Measurements from ENCODE around the gene SLC38A3. TPM values are rescaled to one million over a fixed set of nuclear protein-coding genes. Genes with fewer than 3 reads are reported as not detected.

SLC38A3 gene
- total RNA-seq, 1 donor from 2014 or later = not detected

GRCh38 chr3:50239649-50240048 lies 34.6 kb downstream of the SLC38A3 start:
- no peak for DNase-seq (ENCODE audit: low spot score in 2 of 2)
- intact Hi-C loops (cut with DNase I) = loop anchor here (2.0 kb wide), 1 partner anchor 25 kb away; no protein-coding TSS in a partner anchor
- TF ChIP-seq, protein P1, sequence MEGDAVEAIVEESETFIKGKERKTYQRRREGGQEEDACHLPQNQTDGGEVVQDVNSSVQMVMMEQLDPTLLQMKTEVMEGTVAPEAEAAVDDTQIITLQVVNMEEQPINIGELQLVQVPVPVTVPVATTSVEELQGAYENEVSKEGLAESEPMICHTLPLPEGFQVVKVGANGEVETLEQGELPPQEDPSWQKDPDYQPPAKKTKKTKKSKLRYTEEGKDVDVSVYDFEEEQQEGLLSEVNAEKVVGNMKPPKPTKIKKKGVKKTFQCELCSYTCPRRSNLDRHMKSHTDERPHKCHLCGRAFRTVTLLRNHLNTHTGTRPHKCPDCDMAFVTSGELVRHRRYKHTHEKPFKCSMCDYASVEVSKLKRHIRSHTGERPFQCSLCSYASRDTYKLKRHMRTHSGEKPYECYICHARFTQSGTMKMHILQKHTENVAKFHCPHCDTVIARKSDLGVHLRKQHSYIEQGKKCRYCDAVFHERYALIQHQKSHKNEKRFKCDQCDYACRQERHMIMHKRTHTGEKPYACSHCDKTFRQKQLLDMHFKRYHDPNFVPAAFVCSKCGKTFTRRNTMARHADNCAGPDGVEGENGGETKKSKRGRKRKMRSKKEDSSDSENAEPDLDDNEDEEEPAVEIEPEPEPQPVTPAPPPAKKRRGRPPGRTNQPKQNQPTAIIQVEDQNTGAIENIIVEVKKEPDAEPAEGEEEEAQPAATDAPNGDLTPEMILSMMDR (IDR thresholded peaks at IDR 0.05) = no peak
- Histone ChIP-seq H3K4me3 (no peak overlapping the region), H3K27ac (peak overlapping the region; percentile 92 to 95), H3K4me1 (peaks cover 38 to 54% of the 10 kb centered on the region in 2 donors), H3K27me3 (no peaks in the 10 kb centered on the region), H3K9me3 (no peaks in the 10 kb centered on the region), H3K36me3 (peaks cover 10 to 15% of the 10 kb centered on the region in 2 donors)

GRCh38 chr3:50241163-50241562 lies 36.1 kb downstream of the SLC38A3 start:
- Histone ChIP-seq H3K36me3 (peaks cover 10 to 15% of the 10 kb centered on the region in 2 donors), H3K27me3 (no peaks in the 10 kb centered on the region), H3K4me1 (peaks cover 47 to 66% of the 10 kb centered on the region in 2 donors), H3K27ac (peak overlapping the region; percentile 92 to 95), H3K4me3 (no peak overlapping the region), H3K9me3 (no peaks in the 10 kb centered on the region)
- intact Hi-C loops (cut with DNase I) = no loop called here
- DNase-seq (ENCODE audit: low spot score in 2 of 2) = no peak
- TF ChIP-seq, protein P1 (IDR thresholded peaks at IDR 0.05) = no peak

DNA sequence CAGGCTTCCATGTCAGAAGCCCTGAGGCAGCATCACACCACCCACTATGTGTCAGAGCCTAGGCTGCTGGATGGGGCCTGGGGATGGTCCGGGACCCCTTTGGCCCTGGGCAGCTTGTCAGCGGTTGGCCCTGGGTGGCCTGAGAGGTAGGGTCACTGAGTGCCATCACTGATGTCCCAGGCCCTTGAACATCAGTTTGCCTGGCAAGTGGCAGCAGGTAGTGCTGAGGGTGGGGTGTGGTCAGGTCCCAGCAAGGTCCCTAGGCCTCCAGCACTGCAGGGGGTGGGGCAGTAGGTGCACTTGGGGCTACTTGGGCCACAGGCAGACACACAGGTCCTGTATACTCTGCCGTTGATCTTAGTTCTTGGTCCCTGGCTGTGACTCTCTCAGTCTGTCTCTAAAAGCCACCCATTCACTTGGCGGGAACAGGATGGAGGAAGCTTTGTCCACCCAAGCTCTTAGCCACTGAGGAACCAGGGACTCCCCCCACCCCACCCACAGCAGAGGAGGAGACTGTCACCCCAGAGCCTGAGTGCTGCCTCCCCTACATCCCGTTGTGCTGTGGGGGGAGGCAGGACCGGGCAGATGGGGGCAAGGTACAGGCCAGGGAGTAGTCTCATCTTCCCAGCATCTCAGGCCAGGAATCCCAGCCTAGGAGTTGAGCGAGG lies 36.8 kb downstream of the SLC38A3 start:
- Histone ChIP-seq H3K27me3 (no peaks in the 10 kb centered on the region), H3K9me3 (no peaks in the 10 kb centered on the region), H3K4me1 (peaks cover 53 to 73% of the 10 kb centered on the region in 2 donors), H3K36me3 (peaks cover 10 to 15% of the 10 kb centered on the region in 2 donors), H3K4me3 (peak overlapping the region; percentile 7 to 29), H3K27ac (peak overlapping the region; percentile 92 to 95)
- no peak for DNase-seq (ENCODE audit: low spot score in 2 of 2)
- TF ChIP-seq, protein P1 (IDR thresholded peaks at IDR 0.05) = no peak
- intact Hi-C loops (cut with DNase I) = no loop called here

- peak overlapping the region; percentile 92 to 95 for H3K27ac ChIP-seq
- intact Hi-C loops (cut with DNase I) = no loop called here
- H3K4me1 ChIP-seq = peaks cover 58 to 78% of the 10 kb centered on the region in 2 donors
- H3K9me3 ChIP-seq = no peaks in the 10 kb centered on the region
- H3K27me3 ChIP-seq = no peaks in the 10 kb centered on the region
- TF ChIP-seq, protein P1 (IDR thresholded peaks at IDR 0.05) = no peak
- H3K4me3 ChIP-seq = peak overlapping the region; percentile 4 to 29
- no peak for DNase-seq (ENCODE audit: low spot score in 2 of 2)
- H3K36me3 ChIP-seq = peaks cover 13 to 15% of the 10 kb centered on the region in 2 donors
Measured at GRCh38 chr3:50242381-50242770, 37.3 kb downstream of the SLC38A3 start.

GRCh38 chr3:50242851-50243542 lies 37.9 kb downstream of the SLC38A3 start:
- Histone ChIP-seq H3K27ac (peak overlapping the region; percentile 92 to 95), H3K36me3 (peaks cover 15% of the 10 kb centered on the region in 2 donors), H3K4me3 (peak overlapping the region; percentile 4 to 29), H3K27me3 (no peaks in the 10 kb centered on the region), H3K4me1 (peaks cover 60 to 84% of the 10 kb centered on the region in 2 donors), H3K9me3 (no peaks in the 10 kb centered on the region)
- intact Hi-C loops (cut with DNase I) = no loop called here
- peak in 1 of 2 donors; percentile 83 for DNase-seq (ENCODE audit: low spot score in 2 of 2)
- TF ChIP-seq, protein P1 (IDR thresholded peaks at IDR 0.05) = no peak

All from ascending aorta (tissue), 2 donors.